Measurements from ENCODE around the gene RGS9.

RGS9 gene

DNA sequence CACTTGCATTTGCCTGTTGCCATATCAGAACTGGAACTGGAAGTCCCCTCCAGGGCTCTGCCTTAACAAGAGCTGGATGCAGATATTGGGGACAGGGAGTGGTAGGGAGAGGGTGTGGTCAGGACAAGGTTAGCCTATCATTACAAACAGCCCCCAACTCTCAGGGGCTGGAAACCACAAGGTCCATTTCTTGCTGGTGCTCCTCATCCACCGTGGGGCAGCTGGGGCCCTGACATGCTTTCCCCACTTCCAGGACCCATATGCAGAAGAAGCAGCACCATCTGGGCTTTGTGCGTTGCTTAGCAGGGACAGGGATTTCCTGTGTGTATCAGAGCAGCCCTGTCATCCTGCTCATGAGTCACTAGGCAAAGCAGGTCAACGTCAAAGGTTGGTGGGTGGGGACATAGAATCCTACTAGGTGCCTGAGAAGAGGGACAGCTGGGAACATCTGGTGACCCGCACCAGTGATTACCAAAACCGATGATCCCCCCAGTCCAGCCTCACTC lies 26.9 kb downstream of the RGS9 start:
- DNase-seq (ENCODE audit: low read depth), result no peak
- in situ Hi-C loops (cut with HindIII; ENCODE audit: low sequenced_read_pairs), result no loop called here
- no peak overlapping the region for H3K4me3 ChIP-seq (ENCODE audit: low read depth, low read length)

DNA sequence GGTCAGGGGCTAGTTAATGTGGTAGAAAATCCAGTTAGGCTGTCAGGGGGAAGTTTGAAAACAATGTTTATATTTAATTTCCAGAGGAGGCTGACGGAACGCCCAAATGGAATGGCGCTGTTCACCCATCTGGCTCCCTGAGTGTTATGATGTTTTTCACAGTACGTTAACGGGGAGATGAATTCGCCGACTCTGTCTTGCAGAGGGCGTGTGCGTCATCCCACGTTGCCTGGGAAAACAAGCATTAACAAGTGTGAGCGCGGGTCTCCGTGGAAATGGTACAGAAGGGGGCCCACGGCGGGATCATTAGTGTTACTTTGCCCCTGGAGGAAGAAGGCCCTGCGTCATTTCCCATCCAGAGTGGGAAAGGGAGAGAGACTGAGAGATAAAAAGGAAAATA lies 29.6 kb downstream of the RGS9 start:
- TF ChIP-seq, protein P1, sequence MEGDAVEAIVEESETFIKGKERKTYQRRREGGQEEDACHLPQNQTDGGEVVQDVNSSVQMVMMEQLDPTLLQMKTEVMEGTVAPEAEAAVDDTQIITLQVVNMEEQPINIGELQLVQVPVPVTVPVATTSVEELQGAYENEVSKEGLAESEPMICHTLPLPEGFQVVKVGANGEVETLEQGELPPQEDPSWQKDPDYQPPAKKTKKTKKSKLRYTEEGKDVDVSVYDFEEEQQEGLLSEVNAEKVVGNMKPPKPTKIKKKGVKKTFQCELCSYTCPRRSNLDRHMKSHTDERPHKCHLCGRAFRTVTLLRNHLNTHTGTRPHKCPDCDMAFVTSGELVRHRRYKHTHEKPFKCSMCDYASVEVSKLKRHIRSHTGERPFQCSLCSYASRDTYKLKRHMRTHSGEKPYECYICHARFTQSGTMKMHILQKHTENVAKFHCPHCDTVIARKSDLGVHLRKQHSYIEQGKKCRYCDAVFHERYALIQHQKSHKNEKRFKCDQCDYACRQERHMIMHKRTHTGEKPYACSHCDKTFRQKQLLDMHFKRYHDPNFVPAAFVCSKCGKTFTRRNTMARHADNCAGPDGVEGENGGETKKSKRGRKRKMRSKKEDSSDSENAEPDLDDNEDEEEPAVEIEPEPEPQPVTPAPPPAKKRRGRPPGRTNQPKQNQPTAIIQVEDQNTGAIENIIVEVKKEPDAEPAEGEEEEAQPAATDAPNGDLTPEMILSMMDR (IDR thresholded peaks at IDR 0.05; ENCODE audit: low read depth, low read length, missing control alignments), result no peak
- DNase-seq (ENCODE audit: low read depth), result no peak
- no peak overlapping the region for H3K4me3 ChIP-seq (ENCODE audit: low read depth, low read length)
- in situ Hi-C loops (cut with HindIII; ENCODE audit: low sequenced_read_pairs), result no loop called here

More for the DNA sequence above, 26.9 kb downstream of the RGS9 start:
- TF ChIP-seq, protein P1 (IDR thresholded peaks at IDR 0.05; ENCODE audit: low read depth, low read length, missing control alignments), result no peak

DNA sequence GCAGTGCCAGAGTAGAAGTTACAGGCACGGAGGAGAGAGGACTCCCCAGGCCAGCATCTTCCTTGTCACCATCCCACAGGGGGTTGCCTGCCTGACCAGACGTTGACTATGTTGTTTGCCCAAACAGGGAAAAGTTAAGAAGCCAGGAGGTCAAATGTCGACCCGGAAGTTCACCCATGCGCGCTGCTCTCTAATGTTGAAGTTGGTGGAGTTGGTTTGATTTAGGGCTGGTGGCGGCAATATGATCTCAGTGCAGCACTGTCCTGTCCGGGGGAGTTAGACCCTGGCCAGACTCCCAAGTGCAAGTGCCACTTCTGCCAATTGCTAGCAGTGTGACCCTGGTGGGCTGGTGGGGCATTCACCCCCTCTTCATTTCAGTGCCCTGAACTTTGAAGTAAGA lies 30.4 kb downstream of the RGS9 start:
- no peak for DNase-seq (ENCODE audit: low read depth)
- in situ Hi-C loops (cut with HindIII; ENCODE audit: low sequenced_read_pairs), result no loop called here
- H3K4me3 ChIP-seq (ENCODE audit: low read depth, low read length), result no peak overlapping the region
- TF ChIP-seq, protein P1 (IDR thresholded peaks at IDR 0.05; ENCODE audit: low read depth, low read length, missing control alignments), result no peak

DNA sequence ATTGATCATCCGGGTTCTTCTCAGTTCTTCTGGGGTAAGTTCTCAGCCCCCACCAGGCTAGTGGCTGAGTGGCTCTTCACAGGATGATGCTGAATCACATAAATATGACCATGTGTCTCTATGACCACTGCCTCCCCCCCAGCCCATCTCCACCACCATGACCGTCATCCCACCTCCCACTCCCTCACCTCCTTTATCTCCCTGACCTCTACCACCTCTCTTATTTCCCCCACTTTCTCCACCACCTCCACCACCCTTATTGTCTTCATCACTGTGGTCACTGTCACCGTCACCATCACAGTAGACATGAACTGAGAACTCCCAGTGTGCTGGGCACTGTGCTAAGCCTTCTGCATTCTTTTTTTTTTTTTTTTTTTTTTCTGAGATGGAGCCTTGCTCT lies 32.5 kb downstream of the RGS9 start:
- no peak overlapping the region for H3K4me3 ChIP-seq (ENCODE audit: low read depth, low read length)
- no peak for DNase-seq (ENCODE audit: low read depth)
- in situ Hi-C loops (cut with HindIII; ENCODE audit: low sequenced_read_pairs), result no loop called here
- TF ChIP-seq, protein P1 (IDR thresholded peaks at IDR 0.05; ENCODE audit: low read depth, low read length, missing control alignments), result no peak

DNA sequence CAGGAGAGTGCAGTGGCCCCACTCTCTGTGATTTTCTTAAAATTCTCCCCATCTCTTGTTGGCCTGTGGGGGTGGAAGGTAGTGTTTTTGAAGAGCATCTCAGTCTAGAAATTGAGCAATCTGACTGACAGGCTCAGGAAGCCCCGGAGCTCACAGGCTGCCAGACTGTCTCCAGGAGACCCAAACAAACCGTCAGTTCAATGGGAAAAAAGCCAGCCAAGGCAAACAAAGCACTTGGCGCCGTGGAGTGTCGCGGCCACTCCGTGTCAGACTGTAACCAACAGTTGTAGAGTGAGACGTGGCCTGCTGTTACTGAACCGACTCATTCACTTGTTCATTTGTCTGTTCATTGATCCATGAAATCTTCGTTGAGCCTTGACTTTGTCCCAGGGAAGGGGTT lies 33.7 kb downstream of the RGS9 start:
- H3K4me3 ChIP-seq (ENCODE audit: low read depth, low read length), result no peak overlapping the region
- TF ChIP-seq, protein P1 (IDR thresholded peaks at IDR 0.05; ENCODE audit: low read depth, low read length, missing control alignments), result no peak
- in situ Hi-C loops (cut with HindIII; ENCODE audit: low sequenced_read_pairs), result no loop called here
- DNase-seq (ENCODE audit: low read depth), result peak; percentile 24

DNA sequence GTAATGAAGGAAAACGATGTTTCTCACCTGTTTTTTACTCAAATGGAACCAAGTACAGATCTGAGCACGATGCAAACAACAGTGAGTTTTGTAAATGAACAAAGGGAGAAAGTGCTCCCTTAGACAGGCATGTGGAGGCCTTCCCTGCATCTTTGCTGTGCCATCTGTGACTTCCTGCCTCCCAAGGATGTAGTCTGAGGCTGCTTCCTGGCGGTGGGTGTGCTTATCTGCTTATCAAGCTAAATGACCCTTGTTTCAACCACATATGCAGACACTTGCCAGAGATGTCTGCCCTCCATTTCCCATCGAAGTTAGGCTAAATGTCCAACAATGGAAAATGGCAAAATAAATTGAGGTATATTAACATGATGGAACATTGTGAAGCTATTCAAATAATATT lies 34.6 kb downstream of the RGS9 start:
- TF ChIP-seq, protein P1 (IDR thresholded peaks at IDR 0.05; ENCODE audit: low read depth, low read length, missing control alignments), result no peak
- in situ Hi-C loops (cut with HindIII; ENCODE audit: low sequenced_read_pairs), result no loop called here
- no peak overlapping the region for H3K4me3 ChIP-seq (ENCODE audit: low read depth, low read length)
- DNase-seq (ENCODE audit: low read depth), result no peak
